A549 (cell line): ENCODE measurements around the gene MED14.
"Not testable (repeated sequence)": the region's sequence is repeated elsewhere in the genome, so short reads cannot be mapped to it uniquely, and the experiment has no call there.

Experiments
- CBX2 ChIP-seq: fragments of 200-600 bp; sonication (generic); IDR thresholded peaks from 2 replicates; pipeline ENCODE4 v1.6.1; 2016; ENCODE audit warnings: low read depth, mild to moderate bottlenecking, borderline replicate concordance
- CHD2 ChIP-seq: fragments of 150-350 bp; IDR thresholded peaks from 2 replicates; pipeline ENCODE4 v1.6.1; 2014; ENCODE audit warnings: low read length; ENCODE audit not compliant: partially characterized antibody
- GATA3 ChIP-seq: IDR thresholded peaks from 2 replicates; pipeline ENCODE4 v1.6.1; 2012; ENCODE audit warnings: borderline replicate concordance
- POLR2AphosphoS2 ChIP-seq: conservative IDR thresholded peaks from 2 replicates; pipeline ENCODE4 v1.6.1; 2012; ENCODE audit warnings: low read length, improper control_type of control experiment, inconsistent platforms
- TF ChIP-seq, protein P1 (sequence below): fragments of >200 bp; sonication (Bioruptor Twin); formaldehyde crosslinking; IDR thresholded peaks from 3 replicates; pipeline ENCODE4 v1.5.1; 2016
- TF ChIP-seq, protein P2 (sequence below): IDR thresholded peaks from 2 replicates; pipeline ENCODE4 v1.6.1; 2012
- TF ChIP-seq, protein P3 (sequence below): fragments of >200 bp; sonication (Bioruptor Twin); formaldehyde crosslinking; IDR thresholded peaks from 3 replicates; pipeline ENCODE4 v1.6.1; 2016
- TF ChIP-seq, protein P4 (sequence below): IDR thresholded peaks from 2 replicates; pipeline ENCODE4 v1.6.1; 2012

DNA sequence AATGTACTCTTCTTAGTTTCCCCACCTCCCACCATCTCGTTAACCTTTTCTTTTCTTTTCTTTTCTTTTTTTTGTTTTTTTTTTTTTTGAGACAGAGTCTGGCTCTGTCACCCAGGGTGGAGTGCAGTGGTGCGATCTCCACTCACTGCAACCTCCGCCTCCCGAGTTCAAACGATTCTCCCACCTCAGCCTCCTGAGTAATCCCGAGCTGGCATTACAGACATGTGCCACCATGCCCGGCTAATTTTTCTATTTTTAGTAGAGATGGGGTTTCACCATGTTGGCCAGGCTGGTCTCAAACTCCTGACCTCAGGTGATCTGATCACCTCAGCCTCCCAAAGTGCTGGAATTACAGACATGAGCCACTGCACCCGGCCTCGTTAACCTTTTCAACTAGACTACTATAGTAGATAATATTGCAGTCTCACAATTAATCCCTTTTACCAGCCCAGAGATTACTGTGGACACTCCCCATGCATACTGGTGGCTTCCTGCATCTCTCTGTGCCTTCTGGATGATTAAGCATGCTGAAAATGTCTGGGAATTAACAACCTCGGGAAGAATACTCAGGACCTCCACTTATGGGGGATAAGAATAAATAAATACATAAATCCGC lies 47.4 kb upstream of the MED14 start:
- TF ChIP-seq, protein P1, sequence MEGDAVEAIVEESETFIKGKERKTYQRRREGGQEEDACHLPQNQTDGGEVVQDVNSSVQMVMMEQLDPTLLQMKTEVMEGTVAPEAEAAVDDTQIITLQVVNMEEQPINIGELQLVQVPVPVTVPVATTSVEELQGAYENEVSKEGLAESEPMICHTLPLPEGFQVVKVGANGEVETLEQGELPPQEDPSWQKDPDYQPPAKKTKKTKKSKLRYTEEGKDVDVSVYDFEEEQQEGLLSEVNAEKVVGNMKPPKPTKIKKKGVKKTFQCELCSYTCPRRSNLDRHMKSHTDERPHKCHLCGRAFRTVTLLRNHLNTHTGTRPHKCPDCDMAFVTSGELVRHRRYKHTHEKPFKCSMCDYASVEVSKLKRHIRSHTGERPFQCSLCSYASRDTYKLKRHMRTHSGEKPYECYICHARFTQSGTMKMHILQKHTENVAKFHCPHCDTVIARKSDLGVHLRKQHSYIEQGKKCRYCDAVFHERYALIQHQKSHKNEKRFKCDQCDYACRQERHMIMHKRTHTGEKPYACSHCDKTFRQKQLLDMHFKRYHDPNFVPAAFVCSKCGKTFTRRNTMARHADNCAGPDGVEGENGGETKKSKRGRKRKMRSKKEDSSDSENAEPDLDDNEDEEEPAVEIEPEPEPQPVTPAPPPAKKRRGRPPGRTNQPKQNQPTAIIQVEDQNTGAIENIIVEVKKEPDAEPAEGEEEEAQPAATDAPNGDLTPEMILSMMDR: not testable (repeated sequence)
- TF ChIP-seq, protein P2, sequence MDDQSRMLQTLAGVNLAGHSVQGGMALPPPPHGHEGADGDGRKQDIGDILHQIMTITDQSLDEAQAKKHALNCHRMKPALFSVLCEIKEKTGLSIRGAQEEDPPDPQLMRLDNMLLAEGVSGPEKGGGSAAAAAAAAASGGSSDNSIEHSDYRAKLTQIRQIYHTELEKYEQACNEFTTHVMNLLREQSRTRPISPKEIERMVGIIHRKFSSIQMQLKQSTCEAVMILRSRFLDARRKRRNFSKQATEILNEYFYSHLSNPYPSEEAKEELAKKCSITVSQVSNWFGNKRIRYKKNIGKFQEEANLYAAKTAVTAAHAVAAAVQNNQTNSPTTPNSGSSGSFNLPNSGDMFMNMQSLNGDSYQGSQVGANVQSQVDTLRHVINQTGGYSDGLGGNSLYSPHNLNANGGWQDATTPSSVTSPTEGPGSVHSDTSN: not testable (repeated sequence)
- TF ChIP-seq CBX2, CHD2, POLR2AphosphoS2, GATA3: not testable (repeated sequence)
- TF ChIP-seq, protein P3, sequence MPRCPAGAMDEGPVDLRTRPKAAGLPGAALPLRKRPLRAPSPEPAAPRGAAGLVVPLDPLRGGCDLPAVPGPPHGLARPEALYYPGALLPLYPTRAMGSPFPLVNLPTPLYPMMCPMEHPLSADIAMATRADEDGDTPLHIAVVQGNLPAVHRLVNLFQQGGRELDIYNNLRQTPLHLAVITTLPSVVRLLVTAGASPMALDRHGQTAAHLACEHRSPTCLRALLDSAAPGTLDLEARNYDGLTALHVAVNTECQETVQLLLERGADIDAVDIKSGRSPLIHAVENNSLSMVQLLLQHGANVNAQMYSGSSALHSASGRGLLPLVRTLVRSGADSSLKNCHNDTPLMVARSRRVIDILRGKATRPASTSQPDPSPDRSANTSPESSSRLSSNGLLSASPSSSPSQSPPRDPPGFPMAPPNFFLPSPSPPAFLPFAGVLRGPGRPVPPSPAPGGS: not testable (repeated sequence)
- TF ChIP-seq, protein P4, sequence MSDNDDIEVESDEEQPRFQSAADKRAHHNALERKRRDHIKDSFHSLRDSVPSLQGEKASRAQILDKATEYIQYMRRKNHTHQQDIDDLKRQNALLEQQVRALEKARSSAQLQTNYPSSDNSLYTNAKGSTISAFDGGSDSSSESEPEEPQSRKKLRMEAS: not testable (repeated sequence)
